Heart left ventricle (tissue), 13 donors: ENCODE data around the gene USP22.

Source experiments
- POLR2A ChIP-seq, 2 donors: fragments of 450-650 bp; IDR thresholded peaks; one replicate each; pipeline ENCODE4 v1.6.1; 2017; ENCODE audit warnings: antibody characterized with exemption in 2 of 2, mild to moderate bottlenecking in 2 of 2, moderate library complexity in 2 of 2
- TF ChIP-seq, protein P1 (sequence below), 12 donors: fragments of 200-600 bp; sonication (generic) in 4 of 12; IDR thresholded peaks; one replicate each; pipeline versions ENCODE4 v1.5.0 to v1.8.0; 2018 to 2022; ENCODE audit warnings: antibody characterized with exemption in 12 of 12, mild to moderate bottlenecking in 5 of 12
- donor health status: ischemic (EF 13 %, LVEDD 7.1; RV severe dilation, severe dysfunction).
- donor health status: DM: no; HTN: yes; CAD: no.
- donor health status: DM: no; HTN: no; CAD: no.
- donor health status: ischemic (EF 25% LVEDD 6.9; RV normal size, moderate dysfunction).
- donor health status: ischemic (EF 25% LVEDD 5.7; RV mildly dilated, moderate dysfunction).
- donor health status: ischemic (EF 35%, LVEDD 5.7; RV mildly dilated, moderate dysfunction).
- donor health status: nonischemic (EF 11% LVEDD 7.7; RV severe dilation, severe dysfunction).
- donor health status: DM: yes; HTN: yes; CAD: no.
- donor health status: PGD.
- donor health status: ischemic (EF 29% LVEDD 5.4; RV normal size, mild dysfunction).
- donor health status: nonischemic (EF 23%, LVEDD 6.1; RV moderate dilation, normal function).

DNA sequence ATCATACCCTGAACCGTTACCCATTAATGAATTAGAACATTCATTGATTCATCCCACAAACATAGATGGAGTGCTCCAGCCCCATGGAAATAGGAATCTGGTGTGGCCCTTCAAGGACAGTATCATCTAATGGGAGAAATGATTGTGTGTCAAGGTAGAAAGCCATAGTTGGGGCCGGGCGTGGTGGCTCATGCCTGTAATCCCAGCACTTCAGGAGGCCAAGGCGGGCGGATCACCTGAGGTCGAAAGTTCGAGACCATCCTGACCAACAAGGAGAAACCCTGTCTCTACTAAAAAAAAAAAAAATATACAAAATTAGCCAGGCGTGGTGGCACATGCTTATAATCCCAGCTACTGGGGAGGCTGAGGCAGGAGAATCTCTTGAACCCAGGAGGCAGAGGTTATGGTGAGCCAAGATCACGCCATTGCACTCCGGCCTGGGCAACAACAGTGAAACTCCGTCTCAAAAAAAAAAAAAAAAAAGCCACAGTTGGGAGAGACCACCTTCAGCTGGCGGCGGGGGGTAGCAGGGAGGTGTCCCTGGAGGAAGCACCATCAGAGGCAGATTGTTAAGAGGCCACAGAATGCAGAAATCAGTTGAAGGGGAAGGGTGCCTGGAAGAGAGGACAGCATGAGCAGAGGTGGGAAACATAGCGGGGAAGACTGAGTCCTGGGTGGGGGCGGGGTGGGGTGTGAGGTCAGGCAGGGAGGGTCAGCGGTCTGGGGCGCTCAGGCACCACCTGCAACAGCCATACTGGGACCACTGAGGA lies 60.0 kb downstream of the USP22 start:
- TF ChIP-seq, protein P1, sequence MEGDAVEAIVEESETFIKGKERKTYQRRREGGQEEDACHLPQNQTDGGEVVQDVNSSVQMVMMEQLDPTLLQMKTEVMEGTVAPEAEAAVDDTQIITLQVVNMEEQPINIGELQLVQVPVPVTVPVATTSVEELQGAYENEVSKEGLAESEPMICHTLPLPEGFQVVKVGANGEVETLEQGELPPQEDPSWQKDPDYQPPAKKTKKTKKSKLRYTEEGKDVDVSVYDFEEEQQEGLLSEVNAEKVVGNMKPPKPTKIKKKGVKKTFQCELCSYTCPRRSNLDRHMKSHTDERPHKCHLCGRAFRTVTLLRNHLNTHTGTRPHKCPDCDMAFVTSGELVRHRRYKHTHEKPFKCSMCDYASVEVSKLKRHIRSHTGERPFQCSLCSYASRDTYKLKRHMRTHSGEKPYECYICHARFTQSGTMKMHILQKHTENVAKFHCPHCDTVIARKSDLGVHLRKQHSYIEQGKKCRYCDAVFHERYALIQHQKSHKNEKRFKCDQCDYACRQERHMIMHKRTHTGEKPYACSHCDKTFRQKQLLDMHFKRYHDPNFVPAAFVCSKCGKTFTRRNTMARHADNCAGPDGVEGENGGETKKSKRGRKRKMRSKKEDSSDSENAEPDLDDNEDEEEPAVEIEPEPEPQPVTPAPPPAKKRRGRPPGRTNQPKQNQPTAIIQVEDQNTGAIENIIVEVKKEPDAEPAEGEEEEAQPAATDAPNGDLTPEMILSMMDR (IDR thresholded peaks at IDR 0.05): no peak
- TF ChIP-seq POLR2A (IDR thresholded peaks at IDR 0.05): no peak
